AG10803 (cell line): ENCODE measurements around the gene SERF1A.
"Not testable (repeated sequence)": the region's sequence is repeated elsewhere in the genome, so short reads cannot be mapped to it uniquely, and the experiment has no call there.

Experiments used
- DNase-seq: peaks from one replicate; pipeline ENCODE4 v3.0.0; 2010; ENCODE audit warnings: low read depth
- H3K4me3 ChIP-seq: 2 replicates; pipeline ENCODE4 v1.5.1; 2011; ENCODE audit warnings: mild to moderate bottlenecking, low read length, control low read depth

SERF1A gene

DNA sequence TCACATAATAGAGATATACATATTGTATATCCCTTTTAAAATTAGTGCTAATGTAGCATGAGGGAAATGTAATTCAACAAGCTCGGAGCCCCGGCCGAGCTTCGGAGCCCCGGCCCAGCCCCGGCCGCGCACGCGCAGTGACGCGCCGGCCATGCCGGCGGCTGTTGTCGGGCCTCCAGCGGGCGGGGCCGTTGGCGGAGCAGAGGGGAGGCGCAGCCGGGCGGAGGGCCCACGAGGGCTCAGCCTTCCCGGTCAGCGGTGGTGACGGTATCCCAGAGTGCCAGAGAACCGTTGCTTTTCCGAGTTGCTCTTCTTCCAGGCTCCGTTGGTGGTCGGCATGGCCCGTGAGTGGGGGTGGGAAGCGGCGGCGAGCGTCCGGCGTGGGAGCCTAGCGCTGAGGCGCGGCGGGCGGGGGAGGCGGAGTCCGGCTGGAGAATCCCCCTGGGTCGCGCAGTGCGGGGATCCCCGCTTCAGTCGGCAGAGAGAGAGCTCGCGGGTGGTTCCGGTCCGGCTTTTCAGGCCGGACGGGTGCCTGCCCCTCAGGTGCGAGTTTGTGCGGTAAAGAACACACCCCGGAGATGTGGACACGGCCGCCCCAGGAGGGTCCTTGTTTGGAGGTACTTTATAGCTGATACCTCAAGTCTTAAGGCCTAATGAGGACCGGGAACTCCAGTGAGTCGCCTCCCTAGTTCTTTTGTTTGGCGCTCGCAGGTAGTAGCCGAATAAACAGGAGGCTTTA is at the start of gene SERF1A:
SERF1A (plus strand) TSS at position 137 of the 739 bp plus-strand sequence; CDS start at position 338, 201 bp downstream.
- not testable (repeated sequence) for H3K4me3 ChIP-seq, DNase-seq

DNA sequence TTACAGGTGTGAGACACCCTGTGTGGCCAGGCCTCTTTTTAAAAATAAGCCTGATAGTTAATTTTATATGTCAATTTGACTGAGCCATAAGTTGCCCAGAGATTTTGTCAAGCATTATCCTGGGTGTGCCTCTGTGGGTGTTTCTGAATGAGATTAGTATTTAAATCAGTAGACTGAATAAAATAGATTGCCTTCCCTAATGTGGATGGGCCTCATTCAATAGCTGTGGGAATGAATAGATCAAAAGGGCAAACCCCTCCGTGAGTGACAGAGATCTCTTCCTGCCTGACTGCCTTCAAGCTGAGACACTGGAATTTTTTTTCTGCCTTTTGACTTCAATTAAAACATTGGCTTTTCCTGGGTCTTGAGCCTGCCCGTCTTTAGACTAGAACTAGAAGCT is 33.7 kb upstream of the SERF1A start:
- DNase-seq, H3K4me3 ChIP-seq: not testable (repeated sequence)

- not testable (repeated sequence) for DNase-seq, H3K4me3 ChIP-seq
Observed at GRCh38 chr5:70870626-70871025, 29.8 kb upstream of the SERF1A start.

DNA sequence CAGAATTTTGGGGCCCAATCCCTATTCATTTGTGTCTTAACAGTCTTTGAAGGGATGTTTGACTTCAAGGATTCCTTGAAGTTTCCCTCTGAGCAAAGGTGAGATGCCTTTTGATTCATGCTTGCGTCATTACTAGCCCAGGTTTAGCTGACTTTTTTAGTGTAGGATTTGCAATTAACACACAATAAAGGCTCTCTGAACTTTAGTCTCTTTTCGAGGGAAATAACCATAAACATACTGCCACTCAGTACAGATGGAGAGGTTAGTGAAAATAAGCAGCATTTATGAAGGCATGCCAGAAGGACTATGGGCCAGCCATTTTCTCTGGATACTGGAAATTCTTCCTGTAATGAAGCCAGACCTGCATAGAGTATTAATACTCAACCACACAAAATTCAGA is 4.4 kb upstream of the SERF1A start:
- not testable (repeated sequence) for H3K4me3 ChIP-seq, DNase-seq

- not testable (repeated sequence) for H3K4me3 ChIP-seq, DNase-seq
Observed at GRCh38 chr5:70901272-70901571, 753 bp downstream of the SERF1A start.

GRCh38 chr5:70906624-70907023 is 6.2 kb downstream of the SERF1A start:
- H3K4me3 ChIP-seq, DNase-seq: not testable (repeated sequence)

- H3K4me3 ChIP-seq, DNase-seq: not testable (repeated sequence)
Observed at GRCh38 chr5:70916829-70917228, 16.4 kb downstream of the SERF1A start.

- DNase-seq, H3K4me3 ChIP-seq: not testable (repeated sequence)
Observed at GRCh38 chr5:70925211-70925562, 24.7 kb downstream of the SERF1A start.

DNA sequence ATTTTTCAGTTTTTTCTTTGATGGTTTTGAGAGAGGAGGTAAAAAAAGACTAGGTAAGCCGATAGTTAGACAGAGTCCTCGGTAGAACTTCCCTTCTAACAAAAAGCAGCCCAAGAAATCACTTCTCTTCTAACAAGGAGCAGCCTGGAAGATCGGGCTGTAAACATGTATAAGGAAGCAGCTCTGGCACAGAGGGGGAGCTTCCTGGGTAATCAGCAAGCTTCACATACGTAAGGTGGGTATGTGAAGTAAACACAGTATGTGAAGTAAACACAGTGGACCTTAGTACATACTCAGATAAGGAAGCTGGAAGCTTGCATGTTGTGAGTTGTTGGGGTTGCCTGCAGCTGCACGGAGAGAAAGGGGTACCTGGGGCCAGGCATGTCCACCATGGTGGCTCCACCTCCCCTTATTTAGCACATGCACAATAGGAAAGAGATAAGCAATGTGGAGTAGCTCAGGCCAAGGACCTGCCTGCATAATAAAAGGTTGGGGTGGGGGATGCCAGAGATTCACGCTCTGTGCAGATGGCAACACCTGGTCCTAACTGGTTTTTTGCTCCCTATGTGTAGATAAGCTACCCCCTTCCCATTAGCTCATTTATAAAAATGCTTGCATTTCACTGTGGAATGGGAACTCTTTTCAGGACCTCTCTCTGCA is 31.4 kb downstream of the SERF1A start:
- not testable (repeated sequence) for H3K4me3 ChIP-seq, DNase-seq

DNA sequence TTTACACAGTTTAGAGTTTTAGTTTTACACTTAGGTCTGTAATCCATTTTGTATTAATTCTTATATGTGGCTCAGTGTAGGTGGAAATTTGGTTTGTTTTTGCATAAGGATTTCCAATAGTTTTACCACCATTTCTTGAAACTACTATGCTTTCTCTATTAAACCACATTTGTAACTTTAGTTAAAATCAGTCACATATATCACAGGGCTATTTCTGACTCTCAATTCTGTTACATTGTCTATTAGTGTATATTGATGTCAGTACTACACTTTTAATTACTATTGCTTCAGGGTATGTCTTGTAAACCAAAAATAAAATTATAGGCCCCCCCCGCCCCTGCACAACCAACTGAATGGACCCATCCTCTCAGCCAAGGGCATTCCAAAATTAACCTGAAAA is 32.1 kb downstream of the SERF1A start:
- not testable (repeated sequence) for DNase-seq, H3K4me3 ChIP-seq

DNA sequence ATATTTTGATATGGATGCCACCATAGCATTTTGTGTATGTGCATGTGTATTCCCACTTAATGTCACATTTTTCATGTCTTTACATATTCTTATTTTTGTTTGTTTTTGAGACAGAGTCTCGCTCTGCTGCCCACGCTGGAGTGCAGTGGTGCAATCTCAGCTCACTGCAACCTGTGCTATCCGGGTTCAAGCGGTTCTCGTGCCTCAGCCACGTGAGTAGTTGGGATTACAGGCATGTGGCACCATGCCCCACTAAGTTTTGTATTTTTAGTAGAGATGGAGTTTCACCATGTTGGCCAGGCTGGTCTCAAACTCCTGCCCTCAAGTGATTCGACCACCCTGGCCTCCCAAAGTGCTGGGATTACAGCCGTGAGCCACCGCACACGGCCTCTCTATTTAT is 52.6 kb downstream of the SERF1A start:
- H3K4me3 ChIP-seq, DNase-seq: not testable (repeated sequence)
